Osteoblast (primary cell): ENCODE measurements around the gene FAM174C. TPM values are rescaled to one million over a fixed set of nuclear protein-coding genes. Genes with fewer than 3 reads are reported as not detected.

Experiments
- DNase-seq: peaks from one replicate; pipeline ENCODE4 v3.0.0; 2011; ENCODE audit warnings: low spot score, mixed read lengths; ENCODE audit not compliant: insufficient read length; ENCODE audit errors: missing footprints
- H2AFZ ChIP-seq: 2 replicates; pipeline ENCODE4 v1.6.0; 2011; ENCODE audit warnings: mild to moderate bottlenecking, low read length
- H3K27ac ChIP-seq: 2 replicates; pipeline ENCODE4 v1.5.1; 2011; ENCODE audit warnings: mild to moderate bottlenecking, low read depth, low read length, moderate library complexity
- H3K27me3 ChIP-seq: 2 replicates; pipeline ENCODE4 v1.6.0; 2012; ENCODE audit warnings: mild to moderate bottlenecking, control low read depth, inconsistent platforms, low read length, moderate library complexity; ENCODE audit not compliant: insufficient read depth
- H3K36me3 ChIP-seq: 2 replicates; pipeline ENCODE4 v1.5.1; 2011; ENCODE audit warnings: mild to moderate bottlenecking, low read length, control low read depth, moderate library complexity; ENCODE audit not compliant: insufficient read depth
- H3K4me1 ChIP-seq: 2 replicates; pipeline ENCODE4 v1.5.1; 2011; ENCODE audit warnings: mild to moderate bottlenecking, low read length, control low read depth, moderate library complexity; ENCODE audit not compliant: insufficient read depth
- H3K4me2 ChIP-seq: 2 replicates; pipeline ENCODE4 v1.6.0; 2011; ENCODE audit warnings: mild to moderate bottlenecking, low read length; ENCODE audit not compliant: insufficient read depth
- H3K4me3 ChIP-seq: fragments of 200-600 bp; sonication (generic); 3 replicates; pipeline ENCODE4 v1.5.1; 2012; ENCODE audit warnings: mild to moderate bottlenecking, low read length, inconsistent platforms; ENCODE audit not compliant: insufficient read depth
- H3K79me2 ChIP-seq: 2 replicates; pipeline ENCODE4 v1.6.0; 2012; ENCODE audit warnings: mild to moderate bottlenecking, low read length, control low read depth, inconsistent platforms; ENCODE audit not compliant: insufficient read depth
- H3K9me3 ChIP-seq: 2 replicates; pipeline ENCODE4 v1.5.1; 2011; ENCODE audit warnings: low read depth, low read length, control low read depth
- H4K20me1 ChIP-seq: 2 replicates; pipeline ENCODE4 v1.6.0; 2012; ENCODE audit warnings: mild to moderate bottlenecking, low read length, control low read depth; ENCODE audit not compliant: insufficient read depth
- CTCF ChIP-seq: IDR thresholded peaks from 2 replicates; pipeline ENCODE4 v1.5.1; 2011; ENCODE audit warnings: mild to moderate bottlenecking, low read depth, low read length, moderate library complexity; ENCODE audit errors: extremely low read depth
- total RNA-seq: library from RNA; depleted of rRNA; stranded (reverse); fragments of >200 nt; gene quantifications from 2 replicates; pipeline ENCODE4 v1.2.3, GENCODE V29; 2012

Gene FAM174C
- total RNA-seq, 1 donor = 25.0 TPM

GRCh38 chr19:1235625-1236538, 39.4 kb upstream of the FAM174C start:
- H3K4me2 ChIP-seq = peak overlapping the region; percentile 72
- H3K9me3 ChIP-seq = no peaks in the 10 kb centered on the region
- DNase-seq = peak; percentile 97
- H3K36me3 ChIP-seq = peaks cover 14% of the 10 kb centered on the region
- no peak for TF ChIP-seq CTCF
- H3K79me2 ChIP-seq = peaks cover 16% of the 10 kb centered on the region
- no peaks in the 10 kb centered on the region for H3K27me3 ChIP-seq
- H3K4me1 ChIP-seq = peaks cover 10% of the 10 kb centered on the region
- H3K27ac ChIP-seq = no peak overlapping the region
- H2AFZ ChIP-seq = no peak overlapping the region
- peaks cover 21% of the 10 kb centered on the region for H4K20me1 ChIP-seq
- H3K4me3 ChIP-seq = peak overlapping the region; percentile 67

- peaks cover 21% of the 10 kb centered on the region for H4K20me1 ChIP-seq
- peaks cover 14% of the 10 kb centered on the region for H3K36me3 ChIP-seq
- H3K27ac ChIP-seq = no peak overlapping the region
- peak overlapping the region; percentile 84 for H3K4me3 ChIP-seq
- peak overlapping the region; percentile 88 for H3K4me2 ChIP-seq
- H3K4me1 ChIP-seq = peaks cover 16% of the 10 kb centered on the region
- H3K79me2 ChIP-seq = peaks cover 19% of the 10 kb centered on the region
- no peaks in the 10 kb centered on the region for H3K9me3 ChIP-seq
- H3K27me3 ChIP-seq = no peaks in the 10 kb centered on the region
- peak; percentile 92 for DNase-seq
- no peak for TF ChIP-seq CTCF
- no peak overlapping the region for H2AFZ ChIP-seq
These were observed 38.8 kb upstream of the FAM174C start for GRCh38 chr19:1236576-1236975.

- Histone ChIP-seq H3K27ac (peak overlapping the region; percentile 53), H3K27me3 (no peaks in the 10 kb centered on the region), H3K9me3 (no peaks in the 10 kb centered on the region), H3K36me3 (peaks cover 14% of the 10 kb centered on the region), H3K4me1 (peaks cover 17% of the 10 kb centered on the region), H2AFZ (peak overlapping the region; percentile 65), H3K79me2 (peaks cover 25% of the 10 kb centered on the region), H3K4me3 (peak overlapping the region; percentile 84), H3K4me2 (peak overlapping the region; percentile 88), H4K20me1 (peaks cover 21% of the 10 kb centered on the region)
- no peak for TF ChIP-seq CTCF
- DNase-seq = peak; percentile 98
These were observed 38.2 kb upstream of the FAM174C start for GRCh38 chr19:1237027-1237659.
